ENCODE results near the gene MTOR.
"Not testable (repeated sequence)": the region's sequence is repeated elsewhere in the genome, so short reads cannot be mapped to it uniquely, and the experiment has no call there.

MTOR gene

GRCh38 chr1:11262171-11263049 lies at the start of gene MTOR:
Gene MTOR, minus strand, starts transcription at chr1:11262551. Its CDS starts 3,142 bp downstream, at chr1:11259409.
- H3K27me3 ChIP-seq = no peaks in the 10 kb centered on the region
- TF ChIP-seq CTCF (IDR thresholded peaks at IDR 0.05) = no peak
- H3K27ac ChIP-seq = peak within 1 kb of the TSS; percentile 68 to 80
- H3K4me3 ChIP-seq = peak within 1 kb of the TSS; percentile 66 to 79
- peaks cover 18 to 23% (median 19%) of the 10 kb centered on the region in 3 donors for H3K36me3 ChIP-seq
- peak; percentile 99 for DNase-seq
- no peaks in the 10 kb centered on the region for H3K9me3 ChIP-seq
- H3K4me1 ChIP-seq = peaks cover 0 to 18% (median 13%) of the 10 kb centered on the region in 4 donors
- intact Hi-C loops (cut with DNase I; ENCODE audit: low total_unique reads) = no loop called here

GRCh38 chr1:11309385-11309784 lies 47.0 kb upstream of the MTOR start:
- Histone ChIP-seq H3K36me3 (no peaks in the 10 kb centered on the region), H3K9me3 (no peaks in the 10 kb centered on the region), H3K27ac (no peak overlapping the region), H3K4me1 (no peaks in the 10 kb centered on the region), H3K27me3 (no peaks in the 10 kb centered on the region), H3K4me3 (no peak overlapping the region)
- DNase-seq = no peak
- TF ChIP-seq CTCF (IDR thresholded peaks at IDR 0.05) = no peak
- intact Hi-C loops (cut with DNase I; ENCODE audit: low total_unique reads) = no loop called here

- no peak for TF ChIP-seq CTCF (IDR thresholded peaks at IDR 0.05)
- no peak overlapping the region for H3K27ac ChIP-seq
Observed at GRCh38 chr1:11308699-11309224, 46.4 kb upstream of the MTOR start.

GRCh38 chr1:11307852-11308251 lies 45.5 kb upstream of the MTOR start:
- intact Hi-C loops (cut with DNase I; ENCODE audit: low total_unique reads) = no loop called here
- Histone ChIP-seq H3K4me3 (no peak overlapping the region), H3K9me3 (no peaks in the 10 kb centered on the region), H3K27ac (no peak overlapping the region), H3K4me1 (no peaks in the 10 kb centered on the region), H3K27me3 (no peaks in the 10 kb centered on the region), H3K36me3 (no peaks in the 10 kb centered on the region)
- TF ChIP-seq CTCF (IDR thresholded peaks at IDR 0.05) = no peak
- no peak for DNase-seq

More at GRCh38 chr1:11308699-11309224, 46.4 kb upstream of the MTOR start:
- H3K36me3 ChIP-seq = no peaks in the 10 kb centered on the region
- H3K9me3 ChIP-seq = no peaks in the 10 kb centered on the region
- H3K27me3 ChIP-seq = no peaks in the 10 kb centered on the region
- intact Hi-C loops (cut with DNase I; ENCODE audit: low total_unique reads) = no loop called here
- H3K4me3 ChIP-seq = no peak overlapping the region
- no peaks in the 10 kb centered on the region for H3K4me1 ChIP-seq
- DNase-seq = no peak

- H3K4me1 ChIP-seq; H3K9me3 ChIP-seq; H3K36me3 ChIP-seq; H3K27me3 ChIP-seq; H3K27ac ChIP-seq; H3K4me3 ChIP-seq; DNase-seq; intact Hi-C loops (cut with DNase I; ENCODE audit: low total_unique reads): not testable (repeated sequence)
Observed at GRCh38 chr1:11305516-11305915, 43.2 kb upstream of the MTOR start.

- TF ChIP-seq CTCF (IDR thresholded peaks at IDR 0.05) = no peak
- intact Hi-C loops (cut with DNase I; ENCODE audit: low total_unique reads) = no loop called here
- Histone ChIP-seq H3K27me3 (no peaks in the 10 kb centered on the region), H3K4me1 (no peaks in the 10 kb centered on the region), H3K4me3 (no peak overlapping the region), H3K36me3 (no peaks in the 10 kb centered on the region), H3K27ac (no peak overlapping the region), H3K9me3 (no peaks in the 10 kb centered on the region)
- no peak for DNase-seq
Observed at GRCh38 chr1:11302366-11302765, 40.0 kb upstream of the MTOR start.
